ENCODE data around the gene PCNX2. TPM values are rescaled to one million over a fixed set of nuclear protein-coding genes. Genes with fewer than 3 reads are reported as not detected.

PCNX2 gene
- total and polyA plus RNA-seq, 10 of the 15 experiments (the other 5 are each of a cell fraction or from before 2014, with no cell fraction given), result 2.1 to 16.4 (median 8.1) TPM

- no peak overlapping the region for H3K4me3 ChIP-seq
- intact Hi-C loops (cut with micrococcal nuclease; ENCODE audit: unreplicated experiment) (no loop called here), in situ Hi-C loops (cut with MboI) (no loop called here)
- ChIA-PET POLR2A (no interaction called here), CTCF (no interaction called here), SMC1A (ENCODE audit: uncharacterized antibody, unreplicated experiment) (no interaction called here), RAD21 (ENCODE audit: unreplicated experiment) (no interaction called here)
- no peaks in the 10 kb centered on the region for H3K79me2 ChIP-seq (ENCODE audit: control insufficient read depth, insufficient read depth, low read length)
- no peak for DNase-seq (ENCODE audit: low read depth, low spot score)
- H3K9ac ChIP-seq (ENCODE audit: control insufficient read depth, insufficient read depth, low read length), result no peak overlapping the region
- H3K4me1 ChIP-seq (ENCODE audit: control insufficient read depth, insufficient read depth, low read length), result peaks cover 5% of the 10 kb centered on the region; the same call in 1 of the 2 replicates
- no peaks in the 10 kb centered on the region for H3K36me3 ChIP-seq (ENCODE audit: control insufficient read depth in 2 of 2, insufficient read depth in 2 of 2, low read length in 1 of 2)
- H4K20me1 ChIP-seq (ENCODE audit: control insufficient read depth, insufficient read depth), result no peaks in the 10 kb centered on the region
- FAIRE-seq, result no peak
- H3K9me3 ChIP-seq (replicated peaks; ENCODE audit: control insufficient read depth, insufficient read depth, low read length), result no peaks in the 10 kb centered on the region
- no peak overlapping the region for H3K27ac ChIP-seq (ENCODE audit: control insufficient read depth, insufficient read depth)
- H3K4me2 ChIP-seq (ENCODE audit: control insufficient read depth, insufficient read depth), result no peak overlapping the region
- no peak overlapping the region for H2AFZ ChIP-seq (ENCODE audit: control insufficient read depth, low read depth, low read length)
- WGBS (ENCODE audit: insufficient coverage, insufficient replicate concordance, low lambda C conversion rate, missing lambda C conversion rate), result 95% methylated on average over 2 of the region's 2 CpGs
- no peak for ATAC-seq
- no peaks in the 10 kb centered on the region for H3K27me3 ChIP-seq (replicated peaks in 1 of 2; ENCODE audit: control insufficient read depth in 2 of 2, insufficient read depth in 2 of 2, low read length in 1 of 2)
- no TSS peak for BruUV-seq (replicated peaks)
- TF ChIP-seq TAF1 (IDR thresholded peaks at IDR 0.05; ENCODE audit: borderline replicate concordance, low read depth, low read length) (no peak), SKIL (IDR thresholded peaks at IDR 0.05; ENCODE audit: low read depth, poor library complexity, severe bottlenecking) (no peak), CHD4 (IDR thresholded peaks at IDR 0.05) (no peak), MEF2A (IDR thresholded peaks at IDR 0.05; ENCODE audit: insufficient read depth, low read depth, low read length) (no peak), SMAD5 (IDR thresholded peaks at IDR 0.05; ENCODE audit: low read depth) (no peak), BCL3 (IDR thresholded peaks at IDR 0.05; ENCODE audit: borderline replicate concordance, insufficient read depth, low read depth, low read length, poor library complexity, severe bottlenecking) (no peak), MAX (IDR thresholded peaks at IDR 0.05; ENCODE audit: low read depth, low read length) (no peak), BRCA1 (IDR thresholded peaks at IDR 0.05; ENCODE audit: low read depth, low read length) (no peak), PRDM15 (CRISPR knock-in tag; IDR thresholded peaks at IDR 0.05) (no peak), RUNX3 (IDR thresholded peaks at IDR 0.05; ENCODE audit: low read length) (no peak), ATF2 (IDR thresholded peaks at IDR 0.05; ENCODE audit: low read length) (no peak), SMAD1 (IDR thresholded peaks at IDR 0.05; ENCODE audit: low read depth, partially characterized antibody) (no peak)
Measured at GRCh38 chr1:233111731-233112130, 183.8 kb downstream of the PCNX2 start.

Data from GM12878 (cell line).